Astrocyte (in vitro differentiated cells and primary cell): Measurements from ENCODE around the gene DHX29. TPM values are rescaled to one million over a fixed set of nuclear protein-coding genes. Genes with fewer than 3 reads are reported as not detected.
A peak's percentile ranks its signal among the peaks of the same experiment; 100 is the strongest.

Source experiments
- DNase-seq: peaks from one replicate; pipeline ENCODE4 v3.0.0-alpha.2; 2010; ENCODE audit warnings: low read depth
- FAIRE-seq: peaks from 2 replicates; lab custom pipeline; 2011; peaks lifted over from hg19 to GRCh38; lab: Jason Lieb, UNC
- H2AFZ ChIP-seq: 2 replicates; pipeline ENCODE4 v1.6.0; 2012; ENCODE audit warnings: low read depth, low read length, inconsistent platforms
- H3K27ac ChIP-seq: 2 replicates; pipeline ENCODE4 v1.5.1; 2011; ENCODE audit warnings: low read depth, low read length, inconsistent platforms
- H3K27me3 ChIP-seq: 2 replicates; pipeline ENCODE4 v1.6.0; 2011; ENCODE audit warnings: low read length, inconsistent platforms; ENCODE audit not compliant: insufficient read depth
- H3K36me3 ChIP-seq: 2 replicates; pipeline ENCODE4 v1.5.1; 2011; ENCODE audit warnings: low read length, inconsistent platforms; ENCODE audit not compliant: insufficient read depth
- H3K4me1 ChIP-seq: 2 replicates; pipeline ENCODE4 v1.5.1; 2011; ENCODE audit warnings: low read length, inconsistent platforms; ENCODE audit not compliant: insufficient read depth
- H3K4me2 ChIP-seq: 2 replicates; pipeline ENCODE4 v1.6.0; 2012; ENCODE audit warnings: low read length, inconsistent platforms
- H3K4me3 ChIP-seq: 2 replicates; pipeline ENCODE4 v1.5.1; 2011; ENCODE audit warnings: low read depth, mild to moderate bottlenecking, low read length, inconsistent platforms; ENCODE audit not compliant: insufficient read depth
- H3K79me2 ChIP-seq: 2 replicates; pipeline ENCODE4 v1.6.0; 2012; ENCODE audit warnings: mild to moderate bottlenecking, low read length, inconsistent platforms; ENCODE audit not compliant: insufficient read depth
- H3K9ac ChIP-seq: 2 replicates; pipeline ENCODE4 v1.6.0; 2012; ENCODE audit warnings: mild to moderate bottlenecking, low read length, inconsistent platforms
- H3K9me3 ChIP-seq: 2 replicates; pipeline ENCODE4 v1.5.1; 2012; ENCODE audit warnings: low read depth, mild to moderate bottlenecking, low read length, inconsistent platforms; ENCODE audit not compliant: insufficient read depth
- H4K20me1 ChIP-seq: 2 replicates; pipeline ENCODE4 v1.6.0; 2012; ENCODE audit warnings: low read length, inconsistent platforms; ENCODE audit not compliant: insufficient read depth
- H3K27ac Mint-ChIP-seq: one replicate; pipeline ENCODE4 v1.8.0; 2021; ENCODE audit warnings: mild to moderate bottlenecking, mixed read lengths; ENCODE audit not compliant: unreplicated experiment
- H3K27me3 Mint-ChIP-seq: one replicate; pipeline ENCODE4 v1.8.0; 2021; ENCODE audit warnings: low read depth, mixed read lengths; ENCODE audit not compliant: unreplicated experiment
- H3K36me3 Mint-ChIP-seq: one replicate; pipeline ENCODE4 v1.8.0; 2021; ENCODE audit warnings: low read depth, mixed read lengths; ENCODE audit not compliant: unreplicated experiment
- H3K4me1 Mint-ChIP-seq: one replicate; pipeline ENCODE4 v1.8.0; 2021; ENCODE audit warnings: low read depth, mixed read lengths; ENCODE audit not compliant: unreplicated experiment
- H3K4me3 Mint-ChIP-seq: one replicate; pipeline ENCODE4 v1.8.0; 2021; ENCODE audit warnings: mild to moderate bottlenecking, moderate library complexity, mixed read lengths; ENCODE audit not compliant: unreplicated experiment
- H3K9me3 Mint-ChIP-seq: one replicate; pipeline ENCODE4 v1.8.0; 2021; ENCODE audit warnings: mild to moderate bottlenecking, mixed read lengths; ENCODE audit not compliant: unreplicated experiment
- CTCF ChIP-seq: IDR thresholded peaks from 2 replicates; pipeline ENCODE4 v1.5.1; 2011; ENCODE audit warnings: low read depth, mild to moderate bottlenecking, inconsistent platforms, low read length, moderate library complexity; ENCODE audit not compliant: insufficient read depth
- EZH2 ChIP-seq: IDR thresholded peaks from 2 replicates; pipeline ENCODE4 v1.6.1; 2012; ENCODE audit warnings: mild to moderate bottlenecking, low read length, inconsistent platforms; ENCODE audit not compliant: insufficient read depth
- total RNA-seq: library from RNA; stranded (reverse); gene quantifications from 2 replicates; pipeline ENCODE4 v1.2.1, GENCODE V29; 2021

DHX29 gene
- total RNA-seq, 1 donor from 2014 or later = 27.0 TPM

DNA sequence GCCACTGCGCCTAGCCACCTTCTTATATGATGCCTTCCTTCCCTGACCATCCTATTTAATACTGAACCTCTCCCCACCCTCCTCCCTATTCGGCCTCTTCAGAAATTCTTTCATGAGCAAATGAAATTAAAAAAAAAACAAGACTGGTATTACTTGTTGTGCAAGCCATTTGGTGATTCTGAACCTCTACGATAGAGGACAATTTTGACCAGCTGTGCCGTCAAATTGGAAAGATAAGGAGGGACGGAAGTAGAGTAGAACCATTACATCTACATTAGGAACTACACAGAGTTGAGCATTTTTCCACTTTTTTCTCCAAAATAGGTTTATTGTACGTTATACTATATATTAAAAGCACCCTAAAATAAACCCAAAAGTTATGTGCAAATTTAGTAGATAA lies 2.9 kb downstream of the DHX29 start:
- no peak for TF ChIP-seq EZH2
- no peak for TF ChIP-seq CTCF
- Mint-ChIP-seq H3K4me3 (no peak overlapping the region), H3K4me1 (peaks cover 6% of the 10 kb centered on the region), H3K9me3 (peaks cover 4% of the 10 kb centered on the region), H3K27ac (no peak overlapping the region), H3K36me3 (peaks cover 14% of the 10 kb centered on the region), H3K27me3 (no peaks in the 10 kb centered on the region)
- no peak overlapping the region for H3K27ac ChIP-seq
- no peaks in the 10 kb centered on the region for H3K9me3 ChIP-seq
- H3K9ac ChIP-seq = no peak overlapping the region
- peaks cover 13% of the 10 kb centered on the region for H3K4me1 ChIP-seq
- peaks cover 6% of the 10 kb centered on the region for H3K36me3 ChIP-seq
- no peak for FAIRE-seq
- no peak for DNase-seq
- H4K20me1 ChIP-seq = peaks cover 40% of the 10 kb centered on the region
- peaks cover 87% of the 10 kb centered on the region for H3K79me2 ChIP-seq
- no peak overlapping the region for H3K4me3 ChIP-seq
- H2AFZ ChIP-seq = no peak overlapping the region
- H3K27me3 ChIP-seq = no peaks in the 10 kb centered on the region
- no peak overlapping the region for H3K4me2 ChIP-seq

DNA sequence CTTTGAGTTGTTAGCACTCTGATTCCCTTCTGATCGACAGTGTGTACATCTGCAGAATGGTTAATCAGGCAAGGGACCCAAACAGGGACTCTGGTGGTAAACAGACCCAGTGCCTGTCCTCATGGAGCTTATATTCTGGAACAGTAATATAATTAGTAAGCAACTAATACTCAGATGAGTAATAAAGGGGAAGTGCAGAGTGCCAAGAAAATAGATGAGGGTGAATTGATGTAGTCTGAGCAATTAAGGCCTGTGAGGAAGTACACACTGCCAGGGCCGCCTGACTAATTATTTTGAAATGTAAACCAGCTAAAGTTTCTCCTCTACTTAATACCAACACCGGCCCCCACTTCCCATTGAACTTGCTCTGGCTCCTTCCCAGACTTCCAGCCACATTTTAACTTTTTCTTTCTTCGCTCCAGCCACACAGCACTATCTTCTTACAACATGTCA lies 4.2 kb downstream of the DHX29 start:
- TF ChIP-seq CTCF = no peak
- no peak for TF ChIP-seq EZH2
- H3K4me3 Mint-ChIP-seq = peak overlapping the region; percentile 10
- H3K4me1 Mint-ChIP-seq = peaks cover 6% of the 10 kb centered on the region
- no peak overlapping the region for H3K4me3 ChIP-seq
- H3K9ac ChIP-seq = no peak overlapping the region
- peak overlapping the region; percentile 40 for H3K27ac ChIP-seq
- no peak overlapping the region for H2AFZ ChIP-seq
- H3K27me3 ChIP-seq = no peaks in the 10 kb centered on the region
- DNase-seq = peak; percentile 97
- peaks cover 13% of the 10 kb centered on the region for H3K4me1 ChIP-seq
- peaks cover 40% of the 10 kb centered on the region for H4K20me1 ChIP-seq
- H3K36me3 Mint-ChIP-seq = peaks cover 17% of the 10 kb centered on the region
- no peak for FAIRE-seq
- peaks cover 4% of the 10 kb centered on the region for H3K9me3 Mint-ChIP-seq
- peak overlapping the region; percentile 3 for H3K27ac Mint-ChIP-seq
- H3K9me3 ChIP-seq = no peaks in the 10 kb centered on the region
- H3K79me2 ChIP-seq = peaks cover 82% of the 10 kb centered on the region
- peaks cover 6% of the 10 kb centered on the region for H3K36me3 ChIP-seq
- no peaks in the 10 kb centered on the region for H3K27me3 Mint-ChIP-seq
- H3K4me2 ChIP-seq = peak overlapping the region; percentile 72

GRCh38 chr5:55300890-55301289 lies 6.6 kb downstream of the DHX29 start:
- H3K4me1 Mint-ChIP-seq = peaks cover 6% of the 10 kb centered on the region
- FAIRE-seq = no peak
- no peak overlapping the region for H3K27ac Mint-ChIP-seq
- peaks cover 7% of the 10 kb centered on the region for H3K4me1 ChIP-seq
- H3K27ac ChIP-seq = no peak overlapping the region
- H3K4me2 ChIP-seq = no peak overlapping the region
- H3K36me3 Mint-ChIP-seq = peaks cover 18% of the 10 kb centered on the region
- H3K9ac ChIP-seq = no peak overlapping the region
- H3K79me2 ChIP-seq = peaks cover 80% of the 10 kb centered on the region
- H3K27me3 ChIP-seq = no peaks in the 10 kb centered on the region
- H3K9me3 ChIP-seq = no peaks in the 10 kb centered on the region
- no peak overlapping the region for H3K4me3 ChIP-seq
- H3K27me3 Mint-ChIP-seq = no peaks in the 10 kb centered on the region
- peaks cover 4% of the 10 kb centered on the region for H3K9me3 Mint-ChIP-seq
- no peak for DNase-seq
- H4K20me1 ChIP-seq = peaks cover 31% of the 10 kb centered on the region
- H3K36me3 ChIP-seq = peaks cover 6% of the 10 kb centered on the region
- TF ChIP-seq CTCF (no peak), EZH2 (no peak)
- H3K4me3 Mint-ChIP-seq = no peak overlapping the region
- H2AFZ ChIP-seq = no peak overlapping the region
